Measurements from ENCODE around the gene BET1L. TPM values are rescaled to one million over a fixed set of nuclear protein-coding genes. Genes with fewer than 3 reads are reported as not detected.

The BET1L gene
- total RNA-seq, 1 donor from 2014 or later, result 16.3 TPM

- H3K27me3 ChIP-seq (ENCODE audit: control insufficient read depth, insufficient read depth, low read length), result no peaks in the 10 kb centered on the region
- no peak for TF ChIP-seq CTCF (IDR thresholded peaks at IDR 0.05; ENCODE audit: insufficient read depth, low read length, severe bottlenecking)
- no peak for FAIRE-seq
- DNase-seq (ENCODE audit: low read depth), result no peak
- peaks cover 40% of the 10 kb centered on the region for H3K36me3 ChIP-seq (ENCODE audit: control insufficient read depth, insufficient read depth, low read length)
- H3K4me3 ChIP-seq (ENCODE audit: low read depth, low read length), result no peak overlapping the region
These were observed 5.9 kb upstream of the BET1L start for GRCh38 chr11:213111-213510.

DNA sequence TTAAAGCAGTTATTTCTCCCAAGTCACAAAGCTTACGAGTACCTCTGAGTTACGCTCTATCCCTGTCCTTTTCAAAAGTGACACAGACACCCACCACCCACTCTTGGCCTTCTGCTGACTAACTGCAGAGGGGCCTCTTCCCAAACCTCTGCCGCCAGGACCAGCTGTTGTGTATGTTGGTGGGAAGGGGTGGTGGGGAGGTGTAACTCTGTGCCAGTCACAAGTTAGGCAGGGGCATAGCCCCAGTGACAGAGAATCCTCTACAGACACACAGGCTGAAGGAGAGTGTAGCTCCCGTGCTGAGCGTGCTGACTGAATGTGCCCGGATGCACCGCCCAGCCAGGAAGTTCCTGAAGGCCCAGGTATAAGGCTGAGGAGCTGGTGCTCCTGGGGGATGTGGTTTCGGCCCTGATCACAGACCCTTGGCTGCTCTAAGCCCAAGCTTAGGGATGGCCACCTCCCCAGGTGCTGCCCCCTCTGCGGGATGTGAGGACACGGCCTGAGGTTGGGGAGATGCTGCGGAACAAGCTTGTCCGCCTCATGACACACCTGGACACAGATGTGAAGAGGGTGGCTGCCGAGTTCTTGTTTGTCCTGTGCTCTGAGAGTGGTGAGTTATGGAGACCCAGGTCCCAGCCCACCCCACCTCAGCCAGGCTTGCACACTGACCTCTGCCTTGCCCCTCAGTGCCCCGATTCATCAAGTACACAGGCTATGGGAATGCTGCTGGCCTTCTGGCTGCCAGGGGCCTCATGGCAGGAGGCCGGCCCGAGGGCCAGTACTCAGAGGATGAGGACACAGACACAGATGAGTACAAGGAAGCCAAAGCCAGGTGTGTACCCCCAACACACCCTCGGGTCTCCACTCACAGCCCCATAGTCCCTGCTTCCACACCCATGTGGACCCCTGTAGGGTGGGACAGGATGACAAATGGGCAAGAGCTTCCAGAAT, 5.2 kb upstream of the BET1L start:
- TF ChIP-seq CTCF (IDR thresholded peaks at IDR 0.05; ENCODE audit: insufficient read depth, low read length, severe bottlenecking), result no peak
- H3K4me3 ChIP-seq (ENCODE audit: low read depth, low read length), result no peak overlapping the region
- peaks cover 40% of the 10 kb centered on the region for H3K36me3 ChIP-seq (ENCODE audit: control insufficient read depth, insufficient read depth, low read length)
- FAIRE-seq (no peak), DNase-seq (ENCODE audit: low read depth) (no peak)
- H3K27me3 ChIP-seq (ENCODE audit: control insufficient read depth, insufficient read depth, low read length), result no peaks in the 10 kb centered on the region

DNA sequence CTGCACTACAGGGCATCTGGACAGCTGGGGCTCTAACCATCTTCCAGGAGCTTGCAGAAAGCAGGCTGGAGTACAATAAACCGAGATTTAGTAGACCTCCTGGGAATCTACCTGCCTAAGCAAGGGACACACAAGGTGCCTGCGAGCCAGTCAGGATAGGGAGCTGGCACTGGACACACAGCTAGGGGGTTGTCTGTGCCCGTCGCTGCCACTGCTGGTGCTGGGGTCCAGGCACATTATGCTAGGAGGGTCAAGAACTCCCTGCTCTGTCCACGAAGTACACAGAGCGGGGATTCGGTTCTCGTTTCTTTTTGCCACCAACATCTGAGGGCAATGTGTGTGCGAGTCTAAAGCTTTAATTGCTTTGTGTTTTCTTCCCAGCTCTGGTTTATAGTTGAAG, 4.5 kb upstream of the BET1L start:
- Histone ChIP-seq H3K4me3 (ENCODE audit: low read depth, low read length) (no peak overlapping the region), H3K36me3 (ENCODE audit: control insufficient read depth, insufficient read depth, low read length) (peaks cover 40% of the 10 kb centered on the region), H3K27me3 (ENCODE audit: control insufficient read depth, insufficient read depth, low read length) (no peaks in the 10 kb centered on the region)
- no peak for TF ChIP-seq CTCF (IDR thresholded peaks at IDR 0.05; ENCODE audit: insufficient read depth, low read length, severe bottlenecking)
- FAIRE-seq (no peak), DNase-seq (ENCODE audit: low read depth) (no peak)

DNA sequence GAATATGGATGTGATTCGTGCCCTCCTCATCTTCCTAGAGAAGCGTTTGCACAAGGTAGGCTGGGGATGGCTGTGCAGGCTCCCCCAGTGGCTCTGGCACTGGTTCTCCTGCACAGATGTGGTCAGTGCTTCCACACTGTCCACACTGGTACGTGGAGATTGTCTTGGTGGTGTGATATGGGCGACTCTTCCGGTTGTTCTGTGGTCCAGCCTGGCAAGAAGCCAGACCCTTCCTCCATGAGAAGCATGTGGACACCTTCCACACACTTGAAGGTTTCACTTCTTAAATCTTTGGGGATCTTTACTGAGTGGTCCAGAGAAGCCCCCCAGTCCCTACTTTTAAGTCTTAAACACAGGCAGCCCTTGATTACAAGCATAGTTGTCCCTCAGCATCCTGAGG, 4.1 kb upstream of the BET1L start:
- Histone ChIP-seq H3K4me3 (ENCODE audit: low read depth, low read length) (no peak overlapping the region), H3K36me3 (ENCODE audit: control insufficient read depth, insufficient read depth, low read length) (peaks cover 40% of the 10 kb centered on the region), H3K27me3 (ENCODE audit: control insufficient read depth, insufficient read depth, low read length) (no peaks in the 10 kb centered on the region)
- DNase-seq (ENCODE audit: low read depth), result no peak
- no peak for FAIRE-seq
- TF ChIP-seq CTCF (IDR thresholded peaks at IDR 0.05; ENCODE audit: insufficient read depth, low read length, severe bottlenecking), result no peak

DNA sequence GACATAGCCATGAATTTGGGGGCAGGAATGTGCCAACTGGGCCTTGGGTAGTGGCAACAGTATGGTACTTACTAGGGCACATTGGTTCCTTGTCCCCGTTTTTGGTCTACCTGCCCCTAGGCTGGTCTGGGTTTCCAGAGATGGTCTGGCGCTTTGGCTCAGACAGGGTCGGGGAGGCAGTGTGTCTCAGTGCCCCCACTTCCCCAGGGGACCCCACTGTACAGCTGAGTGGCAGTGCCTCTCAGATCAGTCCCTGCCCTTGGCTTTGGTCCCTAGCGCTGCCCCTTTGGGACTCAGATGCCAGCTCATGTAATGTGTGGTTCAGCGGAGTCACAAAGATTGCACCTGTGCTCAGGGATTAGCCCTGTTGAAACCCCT, 3.6 kb upstream of the BET1L start:
- FAIRE-seq, result no peak
- Histone ChIP-seq H3K4me3 (ENCODE audit: low read depth, low read length) (no peak overlapping the region), H3K27me3 (ENCODE audit: control insufficient read depth, insufficient read depth, low read length) (no peaks in the 10 kb centered on the region), H3K36me3 (ENCODE audit: control insufficient read depth, insufficient read depth, low read length) (peaks cover 41% of the 10 kb centered on the region)
- TF ChIP-seq CTCF (IDR thresholded peaks at IDR 0.05; ENCODE audit: insufficient read depth, low read length, severe bottlenecking), result no peak
- no peak for DNase-seq (ENCODE audit: low read depth)

Measured in bronchial epithelial cell (primary cell).